Motor neuron (in vitro differentiated cells): ENCODE data around the gene FRMD5. TPM values are rescaled to one million over a fixed set of nuclear protein-coding genes. Genes with fewer than 3 reads are reported as not detected.
A peak's percentile ranks its signal among the peaks of the same experiment; 100 is the strongest.

Experiments
- ATAC-seq, 8 experiments: fragments of 200-7000 bp; cut with Tn5 transposase; replicated peaks in 6 of 8; 2 replicates each; pipeline ENCODE4 v1.8.0; 2021; ENCODE audit warnings: mild to moderate bottlenecking in 8 of 8, moderate library complexity in 8 of 8
- H3K27ac ChIP-seq, 2 donors: fragments of 250-450 bp; sonication (Bioruptor Pico); 2 replicates each; pipeline ENCODE4 v1.9.0; 2021; ENCODE audit warnings: antibody characterized with exemption in 2 of 2, mild to moderate bottlenecking in 2 of 2, moderate library complexity in 1 of 2
- H3K4me1 ChIP-seq, 2 donors: fragments of 250-450 bp; sonication (Bioruptor Pico); replicated peaks in 1 of 2; 2 replicates each; pipeline ENCODE4 v1.6.1; 2021; ENCODE audit warnings: antibody characterized with exemption in 2 of 2, mild to moderate bottlenecking in 2 of 2, moderate library complexity in 1 of 2
- H3K4me3 ChIP-seq, 5 donors: fragments of 250-450 bp; sonication (Bioruptor Pico); 2 replicates each; pipeline ENCODE4 v1.9.0; 2021; ENCODE audit warnings: antibody characterized with exemption in 5 of 5, mild to moderate bottlenecking in 5 of 5, moderate library complexity in 4 of 5
- WGBS, 10 experiments: fragments of 450-650 bp; shearing (Covaris generic); methylation state at CpG; one replicate each; pipeline ENCODE4 v1.0.0; 2022; 5-methylcytosine and 5-hydroxymethylcytosine counted together
- in situ Hi-C, 9 experiments: fragments of 400-800 bp; cut with MboI; loops; one replicate each; pipeline ENCODE4 v1.15.0; 2021; ENCODE audit warnings: low sequenced_read_pairs in 9 of 9, low pct_unique_long_range_greater_than_20kb in 2 of 9; ENCODE audit not compliant: unreplicated experiment in 9 of 9
- total RNA-seq, 8 experiments: library from RNA; unstranded; fragments of 300-600 nt; gene quantifications; 2 replicates each; pipeline versions ENCODE4 v1.2.3 to v1.2.4, GENCODE V29; 2022

Gene FRMD5
- total RNA-seq, 8 experiments from 2014 or later = 0.31 to 22.5 (median 16.1) TPM

- Histone ChIP-seq H3K4me3 (no peak overlapping the region), H3K4me1 (no peaks in the 10 kb centered on the region), H3K27ac (no peak overlapping the region)
- ATAC-seq = no peak
- in situ Hi-C loops = no loop called here
- 25 to 100% (median 95%) methylated on average over 1 to 2 of the region's 2 CpGs; no CpG with 5 or more reads in 2 of the 10 experiments for WGBS, 10 experiments
Measured at GRCh38 chr15:44125879-44126278, 69.2 kb downstream of the FRMD5 start.

DNA sequence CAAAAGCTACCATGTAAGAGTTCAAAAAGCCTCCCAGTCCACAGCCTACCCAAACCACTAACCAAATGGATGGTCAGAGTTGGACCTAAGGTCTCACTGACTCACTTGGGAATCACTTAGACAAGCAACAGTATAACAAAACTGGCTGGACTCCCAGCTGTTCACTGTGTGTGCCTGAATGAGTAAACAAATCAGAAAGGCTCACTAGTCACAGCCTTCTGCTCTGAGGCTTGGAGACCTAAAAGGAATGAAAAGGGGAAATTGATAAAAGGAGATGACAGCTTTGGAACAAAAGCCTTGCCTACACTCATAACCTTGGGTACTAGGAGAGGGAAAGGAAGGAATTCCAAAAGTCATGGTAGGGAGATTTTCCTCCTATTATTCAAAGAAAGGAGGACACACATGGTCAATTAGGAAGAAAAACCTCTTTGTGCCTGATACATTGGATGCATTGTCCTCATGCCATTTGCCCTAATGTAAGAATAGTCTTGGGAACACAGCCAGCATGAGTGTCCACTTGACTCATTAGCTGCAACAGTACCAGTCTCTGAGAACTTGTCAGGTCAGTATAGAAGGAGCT lies 92.3 kb downstream of the FRMD5 start:
- Histone ChIP-seq H3K4me1 (peaks cover 8 to 10% of the 10 kb centered on the region in 2 donors), H3K27ac (no peak overlapping the region), H3K4me3 (no peak overlapping the region)
- ATAC-seq = peak in 7 of 8 experiments; percentile 66 to 93 (median 90)
- in situ Hi-C loops = no loop called here

GRCh38 chr15:44101944-44102343 lies 93.1 kb downstream of the FRMD5 start:
- H3K4me1 ChIP-seq = peaks cover 8 to 10% of the 10 kb centered on the region in 2 donors
- H3K27ac ChIP-seq = no peak overlapping the region
- WGBS, 10 experiments = 0 to 82% (median 60%) methylated on average over 1 of the region's 1 CpG; no CpG with 5 or more reads in 5 of the 10 experiments
- no peak overlapping the region for H3K4me3 ChIP-seq
- ATAC-seq = peak in 2 of 8 experiments; percentile 48 to 50
- in situ Hi-C loops = no loop called here

GRCh38 chr15:44101286-44101685 lies 93.8 kb downstream of the FRMD5 start:
- Histone ChIP-seq H3K4me1 (peaks cover 8 to 10% of the 10 kb centered on the region in 2 donors), H3K27ac (no peak overlapping the region), H3K4me3 (no peak overlapping the region)
- ATAC-seq = no peak
- in situ Hi-C loops = no loop called here

DNA sequence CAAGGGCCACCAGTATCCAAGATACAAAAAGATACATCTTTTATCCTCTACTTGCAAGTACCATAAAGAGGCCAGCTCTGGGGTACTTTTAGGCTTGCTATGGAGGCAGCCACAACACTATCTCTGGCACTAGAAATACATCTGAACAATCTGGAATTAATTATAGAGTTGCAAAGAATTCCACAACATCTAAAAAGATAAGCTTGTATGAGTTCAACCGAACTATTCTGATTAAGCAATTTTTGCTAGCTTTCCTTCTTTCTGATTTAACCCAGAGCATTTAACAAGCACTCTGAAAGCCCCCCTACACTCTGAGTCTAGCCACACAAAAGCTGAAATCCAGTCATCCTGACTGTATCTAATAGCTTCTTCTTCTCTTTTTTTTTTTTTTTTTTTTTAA lies 95.4 kb downstream of the FRMD5 start:
- Histone ChIP-seq H3K4me1 (peaks cover 8 to 10% of the 10 kb centered on the region in 2 donors), H3K27ac (no peak overlapping the region), H3K4me3 (no peak overlapping the region)
- ATAC-seq = no peak
- in situ Hi-C loops = no loop called here
- WGBS, 10 experiments = 0 to 100% (median 83%) methylated on average over 1 of the region's 1 CpG; no CpG with 5 or more reads in 1 of the 10 experiments

DNA sequence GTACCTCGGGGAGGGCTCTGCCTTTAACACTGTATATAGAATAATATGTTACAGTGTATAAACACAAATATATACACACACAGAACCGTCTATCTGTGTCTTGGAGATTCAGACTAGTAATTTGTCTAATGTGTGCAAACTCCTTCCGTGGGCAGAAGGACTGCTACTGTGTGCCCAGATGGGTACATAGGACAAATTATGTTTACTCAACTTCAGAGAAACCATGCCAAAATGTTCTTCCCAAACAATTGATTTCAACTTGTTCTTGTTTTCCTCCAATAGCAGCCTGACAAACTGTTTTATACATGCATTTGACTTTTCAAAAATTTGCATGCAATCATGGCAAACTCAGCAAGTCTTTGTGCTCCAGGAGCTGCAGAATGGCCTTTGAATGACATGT lies 97.5 kb downstream of the FRMD5 start:
- WGBS, 10 experiments = 0 to 76% (median 25%) methylated on average over 1 to 3 of the region's 3 CpGs; no CpG with 5 or more reads in 4 of the 10 experiments
- Histone ChIP-seq H3K4me3 (no peak overlapping the region), H3K4me1 (peaks cover 5 to 8% of the 10 kb centered on the region in 2 donors), H3K27ac (no peak overlapping the region)
- in situ Hi-C loops = no loop called here
- no peak for ATAC-seq

GRCh38 chr15:44096596-44096995 lies 98.5 kb downstream of the FRMD5 start:
- Histone ChIP-seq H3K4me1 (no peaks in the 10 kb centered on the region), H3K4me3 (no peak overlapping the region), H3K27ac (no peak overlapping the region)
- WGBS, 10 experiments = 40 to 100% (median 96%) methylated on average over 1 to 3 of the region's 3 CpGs; no CpG with 5 or more reads in 3 of the 10 experiments
- ATAC-seq = no peak
- in situ Hi-C loops = no loop called here

- H3K27ac ChIP-seq = no peak overlapping the region
- no peak overlapping the region for H3K4me3 ChIP-seq
- H3K4me1 ChIP-seq = peaks cover 3 to 7% of the 10 kb centered on the region in 2 donors
- ATAC-seq = no peak
- 32 to 100% (median 80%) methylated on average over 1 to 3 of the region's 3 CpGs; no CpG with 5 or more reads in 2 of the 10 experiments for WGBS, 10 experiments
- in situ Hi-C loops = no loop called here
Measured at GRCh38 chr15:44094781-44095180, 100.3 kb downstream of the FRMD5 start.

DNA sequence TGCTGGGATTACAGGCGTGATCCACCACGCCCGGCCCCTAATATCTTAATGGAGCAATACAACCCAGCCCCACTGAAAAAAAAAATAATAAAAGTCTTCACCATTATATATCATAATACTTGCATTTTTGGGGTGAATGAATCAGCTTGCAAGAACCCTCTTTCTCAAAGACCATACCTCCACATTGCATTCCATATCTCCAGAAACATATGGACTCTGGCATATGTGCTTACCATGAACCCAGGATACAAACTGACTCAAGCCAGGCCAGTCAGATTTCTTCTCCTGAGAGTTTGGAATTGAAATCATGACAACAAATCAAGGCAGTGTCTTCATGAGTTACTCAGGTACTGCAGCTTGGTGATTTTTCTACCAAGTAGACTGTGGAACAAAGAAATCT lies 101.2 kb downstream of the FRMD5 start:
- no peak overlapping the region for H3K4me3 ChIP-seq
- no peak overlapping the region for H3K27ac ChIP-seq
- WGBS, 10 experiments = 83 to 100% methylated on average over 1 to 3 of the region's 3 CpGs; no CpG with 5 or more reads in 8 of the 10 experiments
- in situ Hi-C loops = no loop called here
- ATAC-seq = no peak
- peaks cover 3 to 7% of the 10 kb centered on the region in 2 donors for H3K4me1 ChIP-seq

GRCh38 chr15:44092221-44092620 lies 102.8 kb downstream of the FRMD5 start:
- no peak overlapping the region for H3K27ac ChIP-seq
- no peak overlapping the region for H3K4me3 ChIP-seq
- in situ Hi-C loops = no loop called here
- 0 to 69% (median 57%) methylated on average over 1 to 2 of the region's 2 CpGs; no CpG with 5 or more reads in 3 of the 10 experiments for WGBS, 10 experiments
- ATAC-seq = peak in 1 of 8 experiments; percentile 56
- peaks cover 3 to 7% of the 10 kb centered on the region in 2 donors for H3K4me1 ChIP-seq

- no peak overlapping the region for H3K27ac ChIP-seq
- peak in 2 of 8 experiments; percentile 99 to 100 for ATAC-seq
- 0 to 95% (median 69%) methylated on average over 1 to 3 of the region's 3 CpGs for WGBS, 10 experiments
- in situ Hi-C loops = no loop called here
- H3K4me3 ChIP-seq = no peak overlapping the region
- H3K4me1 ChIP-seq = peaks cover 9 to 18% of the 10 kb centered on the region in 2 donors
Measured at GRCh38 chr15:44087578-44088465, 107.2 kb downstream of the FRMD5 start.

DNA sequence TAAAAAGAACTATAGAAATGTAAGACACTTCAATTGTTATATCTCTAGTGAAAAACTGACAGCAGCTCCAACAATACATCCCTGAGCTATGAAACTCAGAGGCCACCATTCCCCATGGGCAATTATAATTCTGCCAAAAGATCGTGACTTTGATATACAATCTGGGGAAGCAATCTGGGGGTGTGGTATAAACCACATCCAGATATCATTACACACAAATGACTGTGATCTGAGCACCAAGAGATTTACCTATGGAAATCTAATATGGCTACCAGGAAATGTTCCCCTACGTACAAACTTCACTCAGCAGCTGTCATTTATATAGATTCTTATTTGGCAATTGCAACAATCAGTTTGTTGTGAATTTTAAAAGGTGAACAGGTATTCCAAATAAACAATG lies 110.3 kb downstream of the FRMD5 start:
- WGBS, 10 experiments = 27 to 100% (median 85%) methylated on average over 1 to 2 of the region's 2 CpGs; no CpG with 5 or more reads in 2 of the 10 experiments
- Histone ChIP-seq H3K27ac (no peak overlapping the region), H3K4me1 (peaks cover 6 to 12% of the 10 kb centered on the region in 2 donors), H3K4me3 (no peak overlapping the region)
- in situ Hi-C loops = no loop called here
- ATAC-seq = no peak

DNA sequence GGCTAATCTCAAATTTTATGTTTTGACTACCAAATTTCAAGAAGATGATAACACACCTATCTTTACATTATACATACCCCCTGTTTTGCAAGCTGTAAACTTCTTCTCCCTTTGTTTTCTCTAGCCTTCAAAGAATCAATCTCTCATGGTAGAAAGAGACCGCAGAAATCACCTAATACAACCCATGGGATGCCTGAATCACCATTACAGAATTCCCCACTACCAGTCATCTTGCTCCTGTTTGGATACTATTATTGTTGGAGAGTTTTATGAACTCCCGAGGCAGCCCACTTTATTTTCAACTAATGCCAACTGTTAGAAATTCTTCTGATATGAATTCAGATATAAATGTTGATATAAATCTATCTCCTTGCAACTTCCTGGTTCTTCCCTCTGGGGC lies 110.9 kb downstream of the FRMD5 start:
- no peak overlapping the region for H3K4me3 ChIP-seq
- H3K27ac ChIP-seq = no peak overlapping the region
- WGBS, 10 experiments = 37 to 100% (median 94%) methylated on average over 1 to 2 of the region's 2 CpGs; no CpG with 5 or more reads in 1 of the 10 experiments
- no peak for ATAC-seq
- H3K4me1 ChIP-seq = peaks cover 6 to 12% of the 10 kb centered on the region in 2 donors
- in situ Hi-C loops = no loop called here
